H9 (cell line): Measurements from ENCODE around the gene CTIF. TPM values are rescaled to one million over a fixed set of nuclear protein-coding genes. Genes with fewer than 3 reads are reported as not detected.

Source experiments
- DNase-seq: peaks from one replicate; pipeline ENCODE4 v3.0.0-alpha.2; 2017
- H2AFZ ChIP-seq: one replicate; pipeline ENCODE4 v1.6.1; 2013; ENCODE audit warnings: mild to moderate bottlenecking, low read length, control low read depth, moderate library complexity
- H2AK5ac ChIP-seq: 2 replicates; pipeline ENCODE4 v1.6.1; 2013; ENCODE audit warnings: low read length, control low read depth, mixed read lengths; ENCODE audit not compliant: insufficient read length
- H2BK120ac ChIP-seq: one replicate; pipeline ENCODE4 v1.6.1; 2013; ENCODE audit warnings: low read depth, mild to moderate bottlenecking, low read length, control low read depth, inconsistent platforms; ENCODE audit not compliant: poor library complexity, severe bottlenecking
- H2BK12ac ChIP-seq: 2 replicates; pipeline ENCODE4 v1.6.1; 2013; ENCODE audit warnings: low read length, control low read depth, mixed read lengths, low read depth; ENCODE audit not compliant: insufficient read length
- H2BK15ac ChIP-seq: 2 replicates; pipeline ENCODE4 v1.6.1; 2013; ENCODE audit warnings: low read depth, low read length, control low read depth
- H2BK20ac ChIP-seq: one replicate; pipeline ENCODE4 v1.6.1; 2013; ENCODE audit warnings: low read depth, mild to moderate bottlenecking, low read length, control low read depth, inconsistent platforms; ENCODE audit not compliant: poor library complexity, severe bottlenecking
- H2BK5ac ChIP-seq: 2 replicates; pipeline ENCODE4 v1.6.1; 2013; ENCODE audit warnings: low read length, control low read depth, mixed read lengths; ENCODE audit not compliant: insufficient read length
- H3K14ac ChIP-seq: 2 replicates; pipeline ENCODE4 v1.6.1; 2013; ENCODE audit warnings: low read length, control low read depth; ENCODE audit not compliant: insufficient read depth
- H3K18ac ChIP-seq: 2 replicates; pipeline ENCODE4 v1.6.1; 2013; ENCODE audit warnings: low read depth, mild to moderate bottlenecking, mixed read lengths, low read length, control low read depth; ENCODE audit not compliant: insufficient read length
- H3K23ac ChIP-seq: 2 replicates; pipeline ENCODE4 v1.6.1; 2013; ENCODE audit warnings: low read length, control low read depth, mixed read lengths, low read depth; ENCODE audit not compliant: insufficient read length
- H3K23me2 ChIP-seq: 2 replicates; pipeline ENCODE4 v1.6.1; 2013; ENCODE audit warnings: low read depth, mild to moderate bottlenecking, mixed read lengths, low read length, control low read depth; ENCODE audit not compliant: insufficient read length, poor library complexity, severe bottlenecking
- H3K27ac ChIP-seq: 2 replicates; pipeline ENCODE4 v1.5.1; 2013; ENCODE audit warnings: low read length, control low read depth, mixed read lengths, low read depth; ENCODE audit not compliant: insufficient read length
- H3K27me3 ChIP-seq: 2 replicates; pipeline ENCODE4 v1.6.1; 2013; ENCODE audit warnings: low read length, control low read depth, inconsistent platforms; ENCODE audit not compliant: insufficient read depth
- H3K4ac ChIP-seq: 2 replicates; pipeline ENCODE4 v1.6.1; 2013; ENCODE audit warnings: low read depth, mild to moderate bottlenecking, control low read depth, inconsistent platforms, low read length, moderate library complexity
- H3K4me1 ChIP-seq: 2 replicates; pipeline ENCODE4 v1.6.1; 2013; ENCODE audit warnings: low read length, control low read depth, inconsistent platforms; ENCODE audit not compliant: insufficient read depth
- H3K4me2 ChIP-seq: 2 replicates; pipeline ENCODE4 v1.6.1; 2013; ENCODE audit warnings: low read length, control low read depth, mixed read lengths; ENCODE audit not compliant: insufficient read length, insufficient read depth
- H3K56ac ChIP-seq: 2 replicates; pipeline ENCODE4 v1.6.1; 2013; ENCODE audit warnings: low read depth, mild to moderate bottlenecking, mixed read lengths, low read length, control low read depth; ENCODE audit not compliant: insufficient read length
- H3K79me1 ChIP-seq: 2 replicates; pipeline ENCODE4 v1.6.1; 2013; ENCODE audit warnings: low read depth, mild to moderate bottlenecking, moderate library complexity, low read length, control low read depth, inconsistent platforms; ENCODE audit not compliant: insufficient read depth, poor library complexity, severe bottlenecking
- H3K79me2 ChIP-seq: 2 replicates; pipeline ENCODE4 v1.6.1; 2013; ENCODE audit warnings: low read length, control low read depth, inconsistent platforms; ENCODE audit not compliant: insufficient read depth
- H3K9ac ChIP-seq: 2 replicates; pipeline ENCODE4 v1.6.1; 2013; ENCODE audit warnings: low read length, control low read depth, mixed read lengths; ENCODE audit not compliant: insufficient read length; ENCODE audit errors: extremely low read depth
- H3K9me3 ChIP-seq: one replicate; pipeline ENCODE4 v1.6.1; 2013; ENCODE audit warnings: low read depth, low read length, inconsistent platforms; ENCODE audit not compliant: control insufficient read depth
- H3T11ph ChIP-seq: one replicate; pipeline ENCODE4 v1.6.1; 2013; ENCODE audit warnings: mild to moderate bottlenecking, low read length, control low read depth, inconsistent platforms
- H4K20me1 ChIP-seq: one replicate; pipeline ENCODE4 v1.6.1; 2013; ENCODE audit not compliant: control insufficient read depth, insufficient read length, insufficient read depth
- H4K5ac ChIP-seq: 2 replicates; pipeline ENCODE4 v1.6.1; 2013; ENCODE audit warnings: low read depth, mild to moderate bottlenecking, mixed read lengths, low read length, control low read depth; ENCODE audit not compliant: insufficient read length
- H4K8ac ChIP-seq: replicated peaks from 2 replicates; pipeline ENCODE4 v1.6.1; 2013; ENCODE audit warnings: low read length, control low read depth, mixed read lengths, low read depth; ENCODE audit not compliant: insufficient read length
- H4K91ac ChIP-seq: 2 replicates; pipeline ENCODE4 v1.6.1; 2013; ENCODE audit warnings: low read depth, mild to moderate bottlenecking, moderate library complexity, mixed read lengths, low read length, control low read depth; ENCODE audit not compliant: insufficient read length
- H3K27ac Mint-ChIP-seq, 3 experiments: 2 replicates in 2 of 3; 3 replicates in 1 of 3; pipeline ENCODE4 v1.8.0; 2020 to 2021; ENCODE audit warnings: mixed read lengths in 3 of 3, mild to moderate bottlenecking in 1 of 3, moderate library complexity in 1 of 3
- H3K27me3 Mint-ChIP-seq: 2 replicates; pipeline ENCODE4 v1.8.0; 2021; ENCODE audit warnings: low read depth, mild to moderate bottlenecking, moderate library complexity, mixed read lengths
- H3K36me3 Mint-ChIP-seq, 3 experiments: 2 replicates in 2 of 3; 3 replicates in 1 of 3; pipeline ENCODE4 v1.8.0; 2020 to 2021; ENCODE audit warnings: low read depth in 3 of 3, mixed read lengths in 3 of 3; ENCODE audit not compliant: insufficient read depth in 1 of 3
- H3K4me1 Mint-ChIP-seq, 2 experiments: 2 replicates each; pipeline ENCODE4 v1.8.0; 2020; ENCODE audit warnings: mixed read lengths in 2 of 2
- H3K4me3 Mint-ChIP-seq, 2 experiments: 2 replicates in 1 of 2; 3 replicates in 1 of 2; pipeline ENCODE4 v1.8.0; 2020 to 2021; ENCODE audit warnings: mild to moderate bottlenecking in 2 of 2, mixed read lengths in 2 of 2, moderate library complexity in 1 of 2
- H3K9me3 Mint-ChIP-seq, 2 experiments: 2 replicates in 1 of 2; 3 replicates in 1 of 2; pipeline ENCODE4 v1.8.0; 2020; ENCODE audit warnings: mild to moderate bottlenecking in 2 of 2, mixed read lengths in 2 of 2, moderate library complexity in 1 of 2
- CTCF ChIP-seq: fragments of 200-600 bp; sonication (generic); conservative IDR thresholded peaks from 3 replicates; pipeline ENCODE4 v1.8.0; 2021; ENCODE audit warnings: antibody characterized with exemption, mild to moderate bottlenecking
- WGBS: extraction: QIAGEN DNeasy Blood & Tissue Kit; methylation state at CpG from one replicate; pipeline ENCODE4 v1.1.7; 2013; ENCODE audit warnings: missing lambda C conversion rate, low lambda C conversion rate, mixed read lengths; ENCODE audit not compliant: insufficient read length; ENCODE audit errors: extremely low coverage; 5-methylcytosine and 5-hydroxymethylcytosine counted together
- total RNA-seq: library from RNA; stranded (reverse); gene quantifications from 2 replicates; pipeline ENCODE4 v1.2.1, GENCODE V29; 2021

Gene CTIF
- total RNA-seq, 1 experiment from 2014 or later: 15.8 TPM

- Histone ChIP-seq H4K20me1 (no peaks in the 10 kb centered on the region), H3K23ac (no peak overlapping the region), H2BK15ac (no peak overlapping the region), H2AFZ (no peak overlapping the region), H4K5ac (no peak overlapping the region), H2BK20ac (no peak overlapping the region), H2AK5ac (no peak overlapping the region), H2BK120ac (no peak overlapping the region), H3K4ac (no peak overlapping the region), H3T11ph (no peak overlapping the region), H3K79me2 (no peaks in the 10 kb centered on the region), H3K9me3 (no peaks in the 10 kb centered on the region), H2BK5ac (no peak overlapping the region), H3K4me2 (no peak overlapping the region), H3K23me2 (no peaks in the 10 kb centered on the region), H3K14ac (peak overlapping the region; percentile 52; the same call in 1 of the 2 replicates), H3K4me1 (no peaks in the 10 kb centered on the region), H2BK12ac (no peak overlapping the region), H4K91ac (no peak overlapping the region), H3K18ac (peak overlapping the region; percentile 21), H4K8ac (no peak overlapping the region), H3K27me3 (no peaks in the 10 kb centered on the region), H3K9ac (no peak overlapping the region), H3K56ac (no peak overlapping the region), H3K79me1 (no peaks in the 10 kb centered on the region), H3K27ac (no peak overlapping the region)
- Mint-ChIP-seq H3K4me1 (peaks cover 20 to 28% of the 10 kb centered on the region in 2 experiments), H3K27ac (peak overlapping the region; percentile 15 to 56 (median 46); a peak in 5 of 7 replicates), H3K4me3 (no peak overlapping the region), H3K36me3 (peaks cover 0 to 2% (median 0%) of the 10 kb centered on the region in 3 experiments; a peak in 1 of 7 replicates), H3K9me3 (no peaks in the 10 kb centered on the region), H3K27me3 (no peaks in the 10 kb centered on the region; the same call in 1 of the 2 replicates)
- DNase-seq: no peak
- WGBS: no CpG with 5 or more reads among the region's 19 CpGs
- TF ChIP-seq CTCF: no peak
Observed at GRCh38 chr18:48842259-48843061, 303.6 kb downstream of the CTIF start.
